Suppressor macrophage treated with lipopolysaccharide for 1 hour (primary cell): ENCODE data around the gene CRB1.
A peak's percentile ranks its signal among the peaks of the same experiment; 100 is the strongest.
"Not testable (repeated sequence)": the region's sequence is repeated elsewhere in the genome, so short reads cannot be mapped to it uniquely, and the experiment has no call there.

Experiments
- DNase-seq, 3 donors: peaks; one replicate each; pipeline ENCODE4 v3.0.0-alpha.2; 2020 to 2022

Gene CRB1

GRCh38 chr1:197466813-197467212 lies 198.8 kb downstream of the CRB1 start:
- DNase-seq: no peak

- no peak for DNase-seq
Measured at GRCh38 chr1:197467881-197468280, 199.8 kb downstream of the CRB1 start.

- no peak for DNase-seq
Measured at GRCh38 chr1:197468543-197469175, 200.6 kb downstream of the CRB1 start.

- peak; percentile 13 to 22 (median 22) for DNase-seq
Measured at GRCh38 chr1:197469620-197470210, 201.7 kb downstream of the CRB1 start.

- no peak for DNase-seq
Measured at GRCh38 chr1:197470330-197470729, 202.3 kb downstream of the CRB1 start.

- DNase-seq: no peak
Measured at GRCh38 chr1:197471248-197471985, 203.4 kb downstream of the CRB1 start.

GRCh38 chr1:197472141-197472540 lies 204.1 kb downstream of the CRB1 start:
- DNase-seq: no peak

- DNase-seq: no peak
Measured at GRCh38 chr1:197480446-197480845, 212.4 kb downstream of the CRB1 start.

- DNase-seq: no peak
Measured at GRCh38 chr1:197481101-197481500, 213.0 kb downstream of the CRB1 start.

GRCh38 chr1:197485790-197486189 lies 217.7 kb downstream of the CRB1 start:
- peak in 2 of 3 donors; percentile 25 to 34 for DNase-seq

- DNase-seq: no peak
Measured at GRCh38 chr1:197486946-197487345, 218.9 kb downstream of the CRB1 start.

GRCh38 chr1:197491505-197491904 lies 223.5 kb downstream of the CRB1 start:
- DNase-seq: not testable (repeated sequence)

- no peak for DNase-seq
Measured at GRCh38 chr1:197496722-197497121, 228.7 kb downstream of the CRB1 start.

- DNase-seq: no peak
Measured at GRCh38 chr1:197510691-197511378, 242.8 kb downstream of the CRB1 start.

- no peak for DNase-seq
Measured at GRCh38 chr1:197515421-197515820, 247.4 kb downstream of the CRB1 start.

GRCh38 chr1:197519741-197520334 lies 251.8 kb downstream of the CRB1 start:
- DNase-seq: peak; percentile 5 to 33 (median 27)

- DNase-seq: peak; percentile 52 to 73 (median 69)
Measured at GRCh38 chr1:197521118-197521739, 253.2 kb downstream of the CRB1 start.

- peak; percentile 30 to 79 (median 71) for DNase-seq
Measured at GRCh38 chr1:197526736-197527371, 258.8 kb downstream of the CRB1 start.
